K562 (cell line): Measurements from ENCODE around the gene GEMIN7. TPM values are rescaled to one million over a fixed set of nuclear protein-coding genes. Genes with fewer than 3 reads are reported as not detected.

ENCODE experiments used
- ATAC-seq: fragments of 200-7000 bp; cut with Tn5 transposase; 3 replicates; pipeline ENCODE4 v1.9.1; 2020; ENCODE audit warnings: moderate library complexity
- BruUV-seq: library from RNA; stranded (reverse); fragments of 400-500 nt; replicated peaks from 2 replicates; lab custom pipeline; 2021; lab: Mats Ljungman, UMichigan
- CTCF ChIA-PET: fragments of 300-600 bp; formaldehyde crosslinking; extraction: SDS; loops from one replicate; lab custom pipeline; 2021; ENCODE audit warnings: low intra/inter-chr PET ratio; lab: Yijun Ruan, JAX
- POLR2A ChIA-PET: fragments of 300-600, 350-650 bp; sonication (Branson Sonifier 250); formaldehyde crosslinking; extraction: SDS; loops from one replicate; lab custom pipeline; 2021; ENCODE audit warnings: antibody characterized with exemption, inconsistent platforms; lab: Yijun Ruan, JAX
- DNase-seq, 4 experiments: peaks; one replicate each; pipeline versions ENCODE4 v3.0.0 to v3.0.0-alpha.2; 2011 to 2018; ENCODE audit warnings: low spot score in 3 of 4, mixed read lengths in 3 of 4; ENCODE audit errors: extremely low read depth in 1 of 4
- FAIRE-seq: peaks from 2 replicates; lab custom pipeline; 2011; peaks lifted over from hg19 to GRCh38; lab: Jason Lieb, UNC
- H2AFZ ChIP-seq: 2 replicates; pipeline ENCODE4 v1.6.0; 2011; ENCODE audit warnings: low read depth, low read length, control low read depth, inconsistent platforms
- H3K27ac ChIP-seq: fragments of 200-600 bp; 3 replicates; pipeline ENCODE4 v1.8.0; 2011; ENCODE audit warnings: low read depth, mild to moderate bottlenecking, control low read depth, inconsistent platforms, low read length, moderate library complexity, mixed read lengths; ENCODE audit errors: extremely low read depth
- H3K27me3 ChIP-seq, 2 experiments: fragments of 300-600 bp in 1 of 2; 2 replicates in 1 of 2; 3 replicates in 1 of 2; pipeline versions ENCODE4 v1.6.0 to v1.8.0; 2011; ENCODE audit warnings: inconsistent platforms in 2 of 2, low read length in 2 of 2, mild to moderate bottlenecking in 1 of 2, mixed read lengths in 1 of 2, moderate library complexity in 1 of 2; ENCODE audit not compliant: control insufficient read depth in 2 of 2, insufficient read depth in 2 of 2
- H3K36me3 ChIP-seq: fragments of 300-600 bp; 3 replicates; pipeline ENCODE4 v1.8.0; 2011; ENCODE audit warnings: mild to moderate bottlenecking, low read length, inconsistent platforms; ENCODE audit not compliant: control insufficient read depth, insufficient read depth
- H3K4me1 ChIP-seq, 2 experiments: fragments of 200-600 bp in 1 of 2; replicated peaks in 1 of 2; 2 replicates in 1 of 2; 3 replicates in 1 of 2; pipeline versions ENCODE4 v1.5.1 to v1.8.0; 2011; ENCODE audit warnings: inconsistent platforms in 2 of 2, low read length in 2 of 2, mild to moderate bottlenecking in 1 of 2, mixed read lengths in 1 of 2, moderate library complexity in 1 of 2; ENCODE audit not compliant: control insufficient read depth in 2 of 2, insufficient read depth in 2 of 2
- H3K4me2 ChIP-seq: 2 replicates; pipeline ENCODE4 v1.6.1; 2011; ENCODE audit warnings: low read length, control low read depth, inconsistent platforms, mixed read lengths; ENCODE audit not compliant: insufficient read depth
- H3K4me3 ChIP-seq: fragments of 200-600 bp; sonication (generic), shearing (Covaris generic); 2 replicates; pipeline ENCODE4 v1.5.1; 2016; ENCODE audit warnings: control low read depth, inconsistent platforms
- H3K79me2 ChIP-seq: fragments of 200-600 bp; 3 replicates; pipeline ENCODE4 v1.8.0; 2011; ENCODE audit warnings: low read length, inconsistent platforms; ENCODE audit not compliant: control insufficient read depth, insufficient read depth
- H3K9ac ChIP-seq, 2 experiments: 2 replicates each; pipeline versions ENCODE4 v1.6.0 to v1.6.1; 2011; ENCODE audit warnings: low read depth in 2 of 2, low read length in 2 of 2, control low read depth in 1 of 2, inconsistent platforms in 1 of 2, mild to moderate bottlenecking in 1 of 2, mixed read lengths in 1 of 2; ENCODE audit not compliant: insufficient read depth in 1 of 2
- H3K9me1 ChIP-seq: one replicate; pipeline ENCODE4 v1.6.0; 2011; ENCODE audit warnings: inconsistent platforms, mild to moderate bottlenecking, low read length, moderate library complexity; ENCODE audit not compliant: control insufficient read depth, insufficient read depth
- H3K9me3 ChIP-seq: replicated peaks from 2 replicates; pipeline ENCODE4 v1.5.1; 2011; ENCODE audit warnings: low read depth, low read length, inconsistent platforms; ENCODE audit not compliant: control insufficient read depth, insufficient read depth
- H4K20me1 ChIP-seq: replicated peaks from 2 replicates; pipeline ENCODE4 v1.6.1; 2011; ENCODE audit warnings: low read length, inconsistent platforms, mixed read lengths; ENCODE audit not compliant: control insufficient read depth, insufficient read depth
- E2F1 ChIP-seq: sonication (generic); formaldehyde crosslinking; IDR thresholded peaks from 2 replicates; pipeline ENCODE4 v1.8.1; 2023; ENCODE audit warnings: mild to moderate bottlenecking, missing genetic modification reagents, moderate library complexity
- FOXK1 ChIP-seq: sonication (generic); formaldehyde crosslinking; IDR thresholded peaks from 2 replicates; pipeline ENCODE4 v1.8.0; 2022; ENCODE audit warnings: missing genetic modification reagents, mild to moderate bottlenecking, borderline replicate concordance
- HDAC8 ChIP-seq: fragments of 450-650 bp; IDR thresholded peaks from 2 replicates; pipeline ENCODE4 v1.6.1; 2016; ENCODE audit warnings: mild to moderate bottlenecking, missing genetic modification characterization, moderate library complexity, missing compliant biosample characterization
- KLF6 ChIP-seq: fragments of 250-450 bp; sonication (Bioruptor Pico); IDR thresholded peaks from 2 replicates; pipeline ENCODE4 v1.4.0; 2020; ENCODE audit warnings: mild to moderate bottlenecking, moderate library complexity, borderline replicate concordance
- MTA1 ChIP-seq: fragments of 450-650 bp; IDR thresholded peaks from 2 replicates; pipeline ENCODE4 v1.6.1; 2017; ENCODE audit warnings: borderline replicate concordance
- TAF1 ChIP-seq: IDR thresholded peaks from 2 replicates; pipeline ENCODE4 v1.6.1; 2011; ENCODE audit warnings: mild to moderate bottlenecking, low read length, moderate library complexity; ENCODE audit not compliant: insufficient read depth, control insufficient read depth, severe bottlenecking; ENCODE audit errors: extremely low read depth
- ZNF311 ChIP-seq: fragments of 250-450 bp; sonication (Bioruptor Pico); IDR thresholded peaks from 2 replicates; pipeline ENCODE4 v1.4.0; 2020; ENCODE audit warnings: mild to moderate bottlenecking, moderate library complexity
- ZNF75A ChIP-seq: fragments of 450-650 bp; formaldehyde crosslinking; IDR thresholded peaks from 2 replicates; pipeline ENCODE4 v1.4.0; 2020; ENCODE audit warnings: mild to moderate bottlenecking
- WGBS: fragments of 100-300 bp; shearing (Covaris generic); methylation state at CpG from one replicate; pipeline ENCODE4 v1.1.6; 2016; ENCODE audit warnings: low coverage, mixed read lengths; ENCODE audit not compliant: insufficient coverage; ENCODE audit errors: missing lambda C conversion rate; 5-methylcytosine and 5-hydroxymethylcytosine counted together
- in situ Hi-C: fragments of 300-500 bp; cut with MboI; formaldehyde crosslinking; loops from 4 replicates; pipeline ENCODE4 v1.15.0; 2018; ENCODE audit warnings: inconsistent platforms, mixed read lengths
- intact Hi-C: fragments of 100-400 bp; cut with micrococcal nuclease; formaldehyde crosslinking; loops from 2 replicates; pipeline ENCODE4 v1.14.2; 2022
- polyA plus RNA-seq, 8 experiments: library from polyadenylated mRNA; depleted of rRNA in 4 of 8; stranded (reverse) in 5 of 8; unstranded in 3 of 8; fragments of >200 nt; fragmentation: Nextera tagmentation in 2 of 8; fragmentation: Illumina TruSeq in 1 of 8; extraction: Ambion mirVana in 2 of 8; extraction: Trizol in 1 of 8; gene quantifications; 2 replicates each; pipeline versions ENCODE4 v1.2.1 to v1.2.3, GENCODE V29; 2011 to 2014; ENCODE audit warnings: inconsistent platforms in 1 of 8, missing spikeins in 1 of 8
- total RNA-seq, 7 experiments: library from RNA; depleted of rRNA in 6 of 7; stranded (reverse); fragments of >200 nt in 6 of 7; fragmentation: Illumina TruSeq in 2 of 7; extraction: Trizol in 2 of 7; gene quantifications; 2 replicates each; pipeline versions ENCODE4 v1.2.1 to v1.2.3, GENCODE V29; 2011 to 2021; ENCODE audit warnings: low replicate concordance in 1 of 7
- TF ChIP-seq, protein P1 (sequence below), 3 experiments: fragments of 200-800 bp in 1 of 3; fragments of 250-450 bp in 1 of 3; fragments of 450-650 bp in 1 of 3; sonication (Bioruptor Pico) in 1 of 3; sonication (Bioruptor generic) in 1 of 3; formaldehyde crosslinking in 1 of 3; IDR thresholded peaks; 2 replicates each; pipeline versions ENCODE4 v1.6.1 to v1.8.0; 2016 to 2022; ENCODE audit warnings: mild to moderate bottlenecking in 2 of 3, missing genetic modification characterization in 2 of 3, missing compliant biosample characterization in 1 of 3, moderate library complexity in 1 of 3

Gene GEMIN7
- total and polyA plus RNA-seq, 9 of the 15 experiments (the other 6 are each of a cell fraction or from before 2014, with no cell fraction given) = 23.1 to 124 (median 54.9) TPM

- TF ChIP-seq, protein P1, sequence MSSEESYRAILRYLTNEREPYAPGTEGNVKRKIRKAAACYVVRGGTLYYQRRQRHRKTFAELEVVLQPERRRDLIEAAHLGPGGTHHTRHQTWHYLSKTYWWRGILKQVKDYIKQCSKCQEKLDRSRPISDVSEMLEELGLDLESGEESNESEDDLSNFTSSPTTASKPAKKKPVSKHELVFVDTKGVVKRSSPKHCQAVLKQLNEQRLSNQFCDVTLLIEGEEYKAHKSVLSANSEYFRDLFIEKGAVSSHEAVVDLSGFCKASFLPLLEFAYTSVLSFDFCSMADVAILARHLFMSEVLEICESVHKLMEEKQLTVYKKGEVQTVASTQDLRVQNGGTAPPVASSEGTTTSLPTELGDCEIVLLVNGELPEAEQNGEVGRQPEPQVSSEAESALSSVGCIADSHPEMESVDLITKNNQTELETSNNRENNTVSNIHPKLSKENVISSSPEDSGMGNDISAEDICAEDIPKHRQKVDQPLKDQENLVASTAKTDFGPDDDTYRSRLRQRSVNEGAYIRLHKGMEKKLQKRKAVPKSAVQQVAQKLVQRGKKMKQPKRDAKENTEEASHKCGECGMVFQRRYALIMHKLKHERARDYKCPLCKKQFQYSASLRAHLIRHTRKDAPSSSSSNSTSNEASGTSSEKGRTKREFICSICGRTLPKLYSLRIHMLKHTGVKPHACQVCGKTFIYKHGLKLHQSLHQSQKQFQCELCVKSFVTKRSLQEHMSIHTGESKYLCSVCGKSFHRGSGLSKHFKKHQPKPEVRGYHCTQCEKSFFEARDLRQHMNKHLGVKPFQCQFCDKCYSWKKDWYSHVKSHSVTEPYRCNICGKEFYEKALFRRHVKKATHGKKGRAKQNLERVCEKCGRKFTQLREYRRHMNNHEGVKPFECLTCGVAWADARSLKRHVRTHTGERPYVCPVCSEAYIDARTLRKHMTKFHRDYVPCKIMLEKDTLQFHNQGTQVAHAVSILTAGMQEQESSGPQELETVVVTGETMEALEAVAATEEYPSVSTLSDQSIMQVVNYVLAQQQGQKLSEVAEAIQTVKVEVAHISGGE (CRISPR knock-in tag; IDR thresholded peaks at IDR 0.05) = no peak
- TF ChIP-seq HDAC8 (no peak), KLF6 (CRISPR knock-in tag) (no peak), ZNF75A (CRISPR knock-in tag) (no peak), ZNF311 (CRISPR knock-in tag) (no peak)
Observed at GRCh38 chr19:45112111-45112827, 33.2 kb downstream of the GEMIN7 start (continued).

- FAIRE-seq (no peak), ATAC-seq (no peak), DNase-seq (no peak)
- H3K4me2 ChIP-seq = no peak overlapping the region
- 70% methylated on average over 9 of the region's 9 CpGs for WGBS
- no peaks in the 10 kb centered on the region for H3K27me3 ChIP-seq
- intact Hi-C loops = no loop called here
- H3K27ac ChIP-seq = no peak overlapping the region
- BruUV-seq = no TSS peak
- CTCF ChIA-PET = no interaction called here
- no peak overlapping the region for H3K9ac ChIP-seq
- in situ Hi-C loops = no loop called here
- H3K79me2 ChIP-seq = peaks cover 85% of the 10 kb centered on the region
- no peaks in the 10 kb centered on the region for H3K9me3 ChIP-seq
- peaks cover 34% of the 10 kb centered on the region for H4K20me1 ChIP-seq
- H3K4me3 ChIP-seq = no peak overlapping the region
- TF ChIP-seq TAF1 (no peak), FOXK1 (CRISPR knock-in tag) (no peak), MTA1 (no peak), E2F1 (CRISPR knock-in tag) (no peak)
- H3K9me1 ChIP-seq = peaks cover 5% of the 10 kb centered on the region
- peaks cover 8 to 38% of the 10 kb centered on the region in 2 experiments; a peak in 4 of 5 replicates for H3K4me1 ChIP-seq
- H3K36me3 ChIP-seq = peaks cover 23% of the 10 kb centered on the region; the same call in 2 of the 3 replicates
- H2AFZ ChIP-seq = no peak overlapping the region
- POLR2A ChIA-PET = interaction anchor here (1.4 to 1.5 kb wide), 2 partner anchors 10 to 13 kb away, joined by 4 to 6 read pairs; no protein-coding TSS in a partner anchor
Observed at GRCh38 chr19:45113628-45114027, 34.6 kb downstream of the GEMIN7 start.
